Adrenal gland (tissue), 5 donors: ENCODE measurements around the gene HSPA4L.

Source experiments
- CTCF ChIP-seq, 6 experiments: fragments of 450-650 bp in 4 of 6; fragments of 200-600 bp in 2 of 6; sonication (generic) in 1 of 6; IDR thresholded peaks; 1 replicate in 5 of 6; 2 replicates in 1 of 6; pipeline versions ENCODE4 v1.5.1 to v1.8.0; 2016 to 2021; ENCODE audit warnings: antibody characterized with exemption in 6 of 6, mild to moderate bottlenecking in 2 of 6, moderate library complexity in 1 of 6
- POLR2A ChIP-seq, 2 donors: fragments of 450-650 bp; IDR thresholded peaks; one replicate each; pipeline ENCODE4 v1.6.1; 2017; ENCODE audit warnings: antibody characterized with exemption in 2 of 2, mild to moderate bottlenecking in 2 of 2, moderate library complexity in 1 of 2
- donor health status: DM: no; HTN: no; CAD: no.

- TF ChIP-seq CTCF (IDR thresholded peaks at IDR 0.05) (no peak), POLR2A (IDR thresholded peaks at IDR 0.05) (no peak)
Measured at GRCh38 chr4:127849505-127850234, 67.5 kb downstream of the HSPA4L start.
